PC-3 (cell line): ENCODE measurements around the gene ECE1.

Source experiments
- EZH2 ChIP-seq: fragments of 300-600 bp; sonication (generic); IDR thresholded peaks from one replicate; pipeline ENCODE4 v1.6.1; 2017; ENCODE audit warnings: antibody characterized with exemption, mild to moderate bottlenecking, low read length; ENCODE audit not compliant: unreplicated experiment
- EZH2phosphoT487 ChIP-seq: fragments of 300-600 bp; sonication (generic); IDR thresholded peaks from 2 replicates; pipeline ENCODE4 v1.6.1; 2018; ENCODE audit warnings: mild to moderate bottlenecking, antibody characterized with exemption, low read length, borderline replicate concordance
- TF ChIP-seq, protein P1 (sequence below): fragments of 300-600 bp; sonication (generic); conservative IDR thresholded peaks from 2 replicates; pipeline ENCODE4 v1.5.1; 2017; ENCODE audit warnings: antibody characterized with exemption, low read depth, mild to moderate bottlenecking, low read length

DNA sequence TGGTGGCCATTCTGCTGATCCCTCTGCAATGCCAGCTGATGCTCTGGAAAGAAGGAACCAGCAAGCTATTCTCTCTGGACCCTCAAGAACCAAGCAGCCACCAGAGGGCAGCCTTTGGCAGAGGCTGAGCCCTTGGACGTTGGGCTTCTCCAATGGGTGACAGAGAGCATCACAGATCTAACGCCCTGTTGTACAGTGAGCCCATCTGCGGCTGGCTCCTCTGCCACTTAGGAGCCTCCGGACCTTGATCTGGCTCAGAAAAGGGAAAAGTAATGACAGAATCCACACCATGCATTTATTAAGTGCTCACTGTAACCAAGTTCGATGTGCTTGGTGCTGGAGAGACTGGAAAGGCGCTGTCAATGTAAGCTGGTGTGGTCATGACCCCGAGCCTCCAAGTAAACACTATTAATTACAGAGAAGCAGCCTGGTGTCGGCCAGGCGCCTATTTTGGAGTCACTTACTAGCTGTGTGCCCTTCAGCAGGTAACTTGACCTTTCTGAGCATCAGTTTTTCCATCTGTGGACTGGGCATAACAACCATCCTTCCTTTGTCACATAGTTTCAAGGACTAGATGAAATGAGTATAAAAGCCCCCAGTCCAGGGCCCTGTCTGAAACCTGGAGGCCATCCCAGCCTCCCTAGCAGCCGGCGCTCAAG lies 34.9 kb downstream of the ECE1 start:
- TF ChIP-seq, protein P1, sequence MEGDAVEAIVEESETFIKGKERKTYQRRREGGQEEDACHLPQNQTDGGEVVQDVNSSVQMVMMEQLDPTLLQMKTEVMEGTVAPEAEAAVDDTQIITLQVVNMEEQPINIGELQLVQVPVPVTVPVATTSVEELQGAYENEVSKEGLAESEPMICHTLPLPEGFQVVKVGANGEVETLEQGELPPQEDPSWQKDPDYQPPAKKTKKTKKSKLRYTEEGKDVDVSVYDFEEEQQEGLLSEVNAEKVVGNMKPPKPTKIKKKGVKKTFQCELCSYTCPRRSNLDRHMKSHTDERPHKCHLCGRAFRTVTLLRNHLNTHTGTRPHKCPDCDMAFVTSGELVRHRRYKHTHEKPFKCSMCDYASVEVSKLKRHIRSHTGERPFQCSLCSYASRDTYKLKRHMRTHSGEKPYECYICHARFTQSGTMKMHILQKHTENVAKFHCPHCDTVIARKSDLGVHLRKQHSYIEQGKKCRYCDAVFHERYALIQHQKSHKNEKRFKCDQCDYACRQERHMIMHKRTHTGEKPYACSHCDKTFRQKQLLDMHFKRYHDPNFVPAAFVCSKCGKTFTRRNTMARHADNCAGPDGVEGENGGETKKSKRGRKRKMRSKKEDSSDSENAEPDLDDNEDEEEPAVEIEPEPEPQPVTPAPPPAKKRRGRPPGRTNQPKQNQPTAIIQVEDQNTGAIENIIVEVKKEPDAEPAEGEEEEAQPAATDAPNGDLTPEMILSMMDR: peak; percentile 89
- TF ChIP-seq EZH2phosphoT487: no peak
- TF ChIP-seq EZH2: no peak
